ENCODE data around the gene SF3A2. TPM values are rescaled to one million over a fixed set of nuclear protein-coding genes. Genes with fewer than 3 reads are reported as not detected.
A peak's percentile ranks its signal among the peaks of the same experiment; 100 is the strongest.

SF3A2 gene
- total RNA-seq, 1 donor from 2014 or later: 28.7 TPM

DNA sequence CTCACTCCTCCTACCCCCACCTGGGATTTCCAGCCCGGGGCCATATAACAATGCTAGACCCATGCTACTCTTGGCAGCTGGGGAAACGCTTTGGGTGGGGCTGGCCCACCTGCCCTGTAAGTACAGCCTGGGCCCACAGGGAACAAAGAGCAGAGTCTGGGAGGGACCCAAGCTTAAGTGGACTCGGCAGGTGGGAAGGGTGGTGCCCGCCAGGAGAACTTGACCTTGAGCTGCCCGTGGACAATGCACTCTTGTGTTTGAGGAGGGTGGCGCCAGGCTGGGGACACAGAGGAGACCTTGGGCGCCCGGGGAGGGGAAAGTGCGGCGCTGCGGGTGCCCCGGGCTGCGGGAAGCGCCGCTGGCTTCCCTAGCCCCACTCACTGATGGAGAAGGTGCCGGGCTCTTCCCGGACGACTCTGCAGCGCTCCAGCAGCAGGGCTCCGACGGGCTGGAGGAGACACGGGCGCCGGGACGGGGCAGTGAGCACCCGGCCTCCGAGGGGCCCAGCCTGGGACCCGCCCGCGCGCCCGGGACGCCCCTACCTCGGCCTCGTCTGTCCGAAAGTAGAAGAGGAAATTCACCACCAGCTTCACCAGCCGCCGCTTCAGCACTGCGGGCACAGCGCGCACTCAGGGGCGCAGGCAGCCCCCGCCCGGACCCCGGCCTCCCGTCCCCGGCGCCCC is 1.1 kb upstream of the SF3A2 start:
- TF ChIP-seq, protein P1, sequence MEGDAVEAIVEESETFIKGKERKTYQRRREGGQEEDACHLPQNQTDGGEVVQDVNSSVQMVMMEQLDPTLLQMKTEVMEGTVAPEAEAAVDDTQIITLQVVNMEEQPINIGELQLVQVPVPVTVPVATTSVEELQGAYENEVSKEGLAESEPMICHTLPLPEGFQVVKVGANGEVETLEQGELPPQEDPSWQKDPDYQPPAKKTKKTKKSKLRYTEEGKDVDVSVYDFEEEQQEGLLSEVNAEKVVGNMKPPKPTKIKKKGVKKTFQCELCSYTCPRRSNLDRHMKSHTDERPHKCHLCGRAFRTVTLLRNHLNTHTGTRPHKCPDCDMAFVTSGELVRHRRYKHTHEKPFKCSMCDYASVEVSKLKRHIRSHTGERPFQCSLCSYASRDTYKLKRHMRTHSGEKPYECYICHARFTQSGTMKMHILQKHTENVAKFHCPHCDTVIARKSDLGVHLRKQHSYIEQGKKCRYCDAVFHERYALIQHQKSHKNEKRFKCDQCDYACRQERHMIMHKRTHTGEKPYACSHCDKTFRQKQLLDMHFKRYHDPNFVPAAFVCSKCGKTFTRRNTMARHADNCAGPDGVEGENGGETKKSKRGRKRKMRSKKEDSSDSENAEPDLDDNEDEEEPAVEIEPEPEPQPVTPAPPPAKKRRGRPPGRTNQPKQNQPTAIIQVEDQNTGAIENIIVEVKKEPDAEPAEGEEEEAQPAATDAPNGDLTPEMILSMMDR (IDR thresholded peaks at IDR 0.05; ENCODE audit: borderline replicate concordance): no peak
- Histone ChIP-seq H3K36me3 (peaks cover 16% of the 10 kb centered on the region), H3K4me1 (peaks cover 85% of the 10 kb centered on the region), H3K9me3 (replicated peaks) (no peaks in the 10 kb centered on the region), H3K27ac (replicated peaks) (peak overlapping the region; percentile 100), H3K4me3 (peak overlapping the region; percentile 98), H3K27me3 (ENCODE audit: low read depth) (no peaks in the 10 kb centered on the region)
- peak; percentile 42 for DNase-seq
- intact Hi-C loops (cut with micrococcal nuclease): no loop called here

DNA sequence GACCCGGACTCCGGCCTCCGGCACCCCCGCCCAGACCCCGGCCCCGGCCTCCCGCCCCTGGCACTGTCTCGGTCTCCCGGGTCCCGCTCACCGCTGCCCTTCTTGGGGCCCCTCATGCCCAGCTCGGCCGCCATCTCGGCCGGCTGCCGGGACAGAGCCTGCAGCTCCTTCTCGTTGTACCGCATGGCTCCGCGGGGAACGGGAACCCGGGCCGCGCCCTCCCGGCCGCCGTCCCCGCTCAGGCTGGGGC is 635 bp upstream of the SF3A2 start:
- TF ChIP-seq, protein P1 (IDR thresholded peaks at IDR 0.05; ENCODE audit: borderline replicate concordance): no peak
- intact Hi-C loops (cut with micrococcal nuclease): no loop called here
- H3K36me3 ChIP-seq: peaks cover 16% of the 10 kb centered on the region
- peaks cover 88% of the 10 kb centered on the region for H3K4me1 ChIP-seq
- no peak for DNase-seq
- H3K27ac ChIP-seq (replicated peaks): peak overlapping the region; percentile 100
- no peaks in the 10 kb centered on the region for H3K9me3 ChIP-seq (replicated peaks)
- peak overlapping the region; percentile 98 for H3K4me3 ChIP-seq
- no peaks in the 10 kb centered on the region for H3K27me3 ChIP-seq (ENCODE audit: low read depth)

DNA sequence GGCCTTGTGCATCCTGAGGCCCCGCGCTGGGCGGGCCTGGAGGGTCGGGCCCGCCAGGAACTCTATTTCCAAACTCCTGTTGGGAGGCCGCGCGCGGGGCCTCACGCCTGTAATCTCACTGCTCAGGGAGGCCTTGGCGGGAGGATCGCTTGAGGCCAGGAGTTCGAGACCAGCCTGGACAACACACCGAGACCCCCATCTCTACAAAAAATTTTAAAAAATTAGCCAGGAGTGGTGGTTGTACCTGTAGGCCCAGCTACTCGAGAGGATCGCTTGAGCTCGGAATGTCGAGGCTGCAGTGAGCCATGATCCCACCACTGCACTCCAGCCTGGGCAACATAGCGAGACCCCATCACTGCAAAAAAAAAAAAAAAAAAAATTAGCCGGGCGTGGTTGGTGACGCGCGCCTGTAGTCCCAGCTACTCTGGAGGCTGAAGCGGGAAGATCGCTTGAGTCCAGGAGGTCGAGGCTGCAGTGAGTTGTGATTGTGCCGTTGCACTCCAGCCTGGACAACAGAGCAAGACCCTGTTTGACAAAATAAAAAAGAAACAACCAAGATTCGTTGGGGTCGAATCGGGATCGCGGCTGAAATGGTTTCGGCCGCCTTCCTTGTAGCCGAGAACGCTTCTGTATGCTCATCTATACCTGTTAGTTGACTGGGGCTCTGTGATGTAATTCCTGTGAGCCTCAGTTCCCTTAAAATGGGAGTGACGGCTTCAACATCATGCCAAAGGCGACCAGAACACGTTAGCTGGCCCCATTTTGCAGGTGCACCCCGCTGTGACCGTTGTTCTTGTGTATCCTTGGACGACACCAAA is 636 bp downstream of the SF3A2 start:
- H3K4me1 ChIP-seq: peaks cover 90% of the 10 kb centered on the region
- H3K27me3 ChIP-seq (ENCODE audit: low read depth): no peaks in the 10 kb centered on the region
- TF ChIP-seq, protein P1 (IDR thresholded peaks at IDR 0.05; ENCODE audit: borderline replicate concordance): no peak
- no peaks in the 10 kb centered on the region for H3K9me3 ChIP-seq (replicated peaks)
- no peak for DNase-seq
- H3K27ac ChIP-seq (replicated peaks): peak overlapping the region; percentile 100
- H3K4me3 ChIP-seq: peak overlapping the region; percentile 98
- H3K36me3 ChIP-seq: peaks cover 16% of the 10 kb centered on the region
- intact Hi-C loops (cut with micrococcal nuclease): no loop called here

DNA sequence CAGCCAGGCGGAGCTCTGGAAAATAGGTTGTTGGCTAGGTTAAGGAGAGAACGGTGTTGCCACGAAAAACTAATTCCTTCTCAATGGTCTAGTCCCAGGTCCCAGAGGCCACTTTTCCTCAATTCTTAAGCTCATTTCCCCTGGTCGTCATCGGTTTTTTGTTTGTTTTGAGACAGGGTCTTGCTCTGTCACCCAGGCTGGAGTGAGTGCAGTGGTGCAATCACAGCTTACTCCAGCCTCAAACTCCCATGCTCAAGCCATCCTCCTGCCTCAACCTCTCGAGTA is 1.2 kb downstream of the SF3A2 start:
- TF ChIP-seq, protein P1 (IDR thresholded peaks at IDR 0.05; ENCODE audit: borderline replicate concordance): no peak
- Histone ChIP-seq H3K4me1 (peaks cover 94% of the 10 kb centered on the region), H3K4me3 (peak overlapping the region; percentile 98), H3K27ac (replicated peaks) (no peak overlapping the region), H3K27me3 (ENCODE audit: low read depth) (no peaks in the 10 kb centered on the region), H3K36me3 (peaks cover 14% of the 10 kb centered on the region), H3K9me3 (replicated peaks) (no peaks in the 10 kb centered on the region)
- intact Hi-C loops (cut with micrococcal nuclease): no loop called here
- DNase-seq: no peak

- no peaks in the 10 kb centered on the region for H3K9me3 ChIP-seq (replicated peaks)
- H3K4me3 ChIP-seq: peak overlapping the region; percentile 64
- DNase-seq: no peak
- peaks cover 14% of the 10 kb centered on the region for H3K36me3 ChIP-seq
- H3K27ac ChIP-seq (replicated peaks): peak overlapping the region; percentile 72
- H3K27me3 ChIP-seq (ENCODE audit: low read depth): no peaks in the 10 kb centered on the region
- TF ChIP-seq, protein P1 (IDR thresholded peaks at IDR 0.05; ENCODE audit: borderline replicate concordance): no peak
- peaks cover 88% of the 10 kb centered on the region for H3K4me1 ChIP-seq
- intact Hi-C loops (cut with micrococcal nuclease): no loop called here
Measured at GRCh38 chr19:2239173-2239572, 2.5 kb downstream of the SF3A2 start.

All from left ventricle myocardium inferior (tissue), 1 donor.